Right lobe of liver (tissue), 6 donors: Measurements from ENCODE around the gene AGPAT2. TPM values are rescaled to one million over a fixed set of nuclear protein-coding genes. Genes with fewer than 3 reads are reported as not detected.

Source experiments
- ATAC-seq, 4 donors: fragments of 200-7000 bp; cut with Tn5 transposase; one replicate each; pipeline ENCODE4 v1.9.1; 2020; ENCODE audit warnings: mild to moderate bottlenecking in 4 of 4, moderate library complexity in 4 of 4
- DNase-seq, 3 donors: peaks; one replicate each; pipeline ENCODE4 v3.0.0-alpha.2; 2020
- H3K27ac ChIP-seq, 3 donors: fragments of 200-600 bp; one replicate each; pipeline ENCODE4 v1.8.0; 2022
- H3K27me3 ChIP-seq, 2 donors: fragments of 200-600 bp; one replicate each; pipeline ENCODE4 v1.8.0; 2022
- H3K36me3 ChIP-seq, 4 donors: fragments of 200-600 bp; sonication (generic) in 1 of 4; one replicate each; pipeline versions ENCODE4 v1.5.1 to v1.8.0; 2017 to 2022; ENCODE audit warnings: control low read depth in 1 of 4
- H3K4me1 ChIP-seq, 4 donors: fragments of 200-600 bp; sonication (generic) in 1 of 4; one replicate each; pipeline versions ENCODE4 v1.5.1 to v1.8.0; 2017 to 2022; ENCODE audit warnings: control low read depth in 1 of 4
- H3K4me3 ChIP-seq, 3 donors: fragments of 200-600 bp; one replicate each; pipeline ENCODE4 v1.8.0; 2022
- H3K9me3 ChIP-seq, 4 donors: fragments of 200-600 bp; sonication (generic) in 1 of 4; one replicate each; pipeline versions ENCODE4 v1.5.1 to v1.8.0; 2017 to 2022; ENCODE audit warnings: control low read depth in 1 of 4
- CTCF ChIP-seq, 4 donors: fragments of 200-600 bp in 3 of 4; fragments of 450-650 bp in 1 of 4; IDR thresholded peaks; one replicate each; pipeline versions ENCODE4 v1.5.1 to v1.8.0; 2016 to 2022; ENCODE audit warnings: antibody characterized with exemption in 4 of 4, mild to moderate bottlenecking in 2 of 4
- POLR2A ChIP-seq: fragments of 450-650 bp; IDR thresholded peaks from one replicate; pipeline ENCODE4 v1.6.1; 2017; ENCODE audit warnings: antibody characterized with exemption, mild to moderate bottlenecking
- WGBS: methylation state at CpG from one replicate; pipeline ENCODE4 v1.1.6; 2018; ENCODE audit warnings: low coverage, low lambda C conversion rate; ENCODE audit not compliant: insufficient coverage; ENCODE audit errors: missing lambda C conversion rate; 5-methylcytosine and 5-hydroxymethylcytosine counted together
- intact Hi-C, 2 donors: fragments of 100-400 bp; cut with DNase I; formaldehyde crosslinking; loops; one replicate each; pipeline versions ENCODE4 v1.11.2 to v1.14.1; 2022
- total RNA-seq, 6 experiments: library from RNA; depleted of rRNA in 2 of 6; stranded (reverse); fragments of >200 nt in 2 of 6; fragmentation: NEBNext Ultra II Directional in 3 of 6; extraction: Animal tissue kit (Norgen Biotek cat#: 25700) in 3 of 6; gene quantifications; one replicate each; pipeline versions ENCODE4 v1.1.0 to v1.2.4, GENCODE V29; 2016 to 2023
- donor health status: DM: no; HTN: yes; CAD: no.
- donor health status: DM: no; HTN: no; CAD: no.
- donor health status: DM: no; HTN: no; CAD: no.
- donor health status: DM: no; HTN: yes; CAD: no.
- donor health status: DM: no; HTN: yes; CAD: no.

Gene AGPAT2
- total RNA-seq, 6 experiments from 2014 or later = 117 to 379 (median 184) TPM

- Histone ChIP-seq H3K27me3 (no peaks in the 10 kb centered on the region), H3K27ac (peak overlapping the region; percentile 50 to 84 (median 62)), H3K9me3 (no peaks in the 10 kb centered on the region), H3K4me3 (peak overlapping the region; percentile 9 to 45 (median 21)), H3K4me1 (peaks cover 0 to 3% (median 0%) of the 10 kb centered on the region in 4 donors), H3K36me3 (no peaks in the 10 kb centered on the region)
- intact Hi-C loops = no loop called here
- peak; percentile 28 to 52 (median 46) for DNase-seq
- TF ChIP-seq POLR2A = no peak
- no peak for TF ChIP-seq CTCF (IDR thresholded peaks at IDR 0.05)
- 20% methylated on average over 3 of the region's 22 CpGs for WGBS
- ATAC-seq = no peak
These were observed 25.5 kb downstream of the AGPAT2 start for GRCh38 chr9:136661641-136662325.

- Histone ChIP-seq H3K9me3 (no peaks in the 10 kb centered on the region), H3K36me3 (no peaks in the 10 kb centered on the region), H3K27me3 (no peaks in the 10 kb centered on the region), H3K4me1 (peaks cover 0 to 3% (median 0%) of the 10 kb centered on the region in 4 donors), H3K4me3 (peak overlapping the region in 1 of 3 donors; percentile 21), H3K27ac (peak overlapping the region in 2 of 3 donors; percentile 62 to 84)
- no peak for TF ChIP-seq CTCF (IDR thresholded peaks at IDR 0.05)
- no peak for TF ChIP-seq POLR2A
- intact Hi-C loops = no loop called here
- WGBS = no CpG with 5 or more reads among the region's 13 CpGs
- ATAC-seq (no peak), DNase-seq (peak in 2 of 3 donors; percentile 21 to 47)
These were observed 26.2 kb downstream of the AGPAT2 start for GRCh38 chr9:136660971-136661550.

- no peaks in the 10 kb centered on the region for H3K36me3 ChIP-seq
- H3K4me3 ChIP-seq = peak overlapping the region; percentile 2 to 26 (median 16)
- peak in 2 of 3 donors; percentile 25 to 45 for DNase-seq
- TF ChIP-seq CTCF (IDR thresholded peaks at IDR 0.05) (no peak), POLR2A (no peak)
- H3K4me1 ChIP-seq = peaks cover 0 to 2% (median 0%) of the 10 kb centered on the region in 4 donors
- 69% methylated on average over 3 of the region's 21 CpGs for WGBS
- H3K9me3 ChIP-seq = no peaks in the 10 kb centered on the region
- ATAC-seq = no peak
- peak overlapping the region; percentile 51 to 84 (median 58) for H3K27ac ChIP-seq
- H3K27me3 ChIP-seq = no peaks in the 10 kb centered on the region
- intact Hi-C loops = no loop called here
These were observed 27.1 kb downstream of the AGPAT2 start for GRCh38 chr9:136659861-136660784.

- intact Hi-C loops = no loop called here
- Histone ChIP-seq H3K27me3 (no peaks in the 10 kb centered on the region), H3K27ac (peak overlapping the region; percentile 51 to 84 (median 58)), H3K4me3 (peak overlapping the region; percentile 2 to 26 (median 16)), H3K9me3 (no peaks in the 10 kb centered on the region), H3K36me3 (no peaks in the 10 kb centered on the region), H3K4me1 (no peaks in the 10 kb centered on the region)
- DNase-seq (peak in 2 of 3 donors; percentile 35 to 47), ATAC-seq (no peak)
- 35% methylated on average over 4 of the region's 37 CpGs for WGBS
- no peak for TF ChIP-seq POLR2A
- no peak for TF ChIP-seq CTCF (IDR thresholded peaks at IDR 0.05)
These were observed 28.3 kb downstream of the AGPAT2 start for GRCh38 chr9:136658849-136659535.
